ENCODE measurements around the gene ADAM19.

Gene ADAM19, protein sequence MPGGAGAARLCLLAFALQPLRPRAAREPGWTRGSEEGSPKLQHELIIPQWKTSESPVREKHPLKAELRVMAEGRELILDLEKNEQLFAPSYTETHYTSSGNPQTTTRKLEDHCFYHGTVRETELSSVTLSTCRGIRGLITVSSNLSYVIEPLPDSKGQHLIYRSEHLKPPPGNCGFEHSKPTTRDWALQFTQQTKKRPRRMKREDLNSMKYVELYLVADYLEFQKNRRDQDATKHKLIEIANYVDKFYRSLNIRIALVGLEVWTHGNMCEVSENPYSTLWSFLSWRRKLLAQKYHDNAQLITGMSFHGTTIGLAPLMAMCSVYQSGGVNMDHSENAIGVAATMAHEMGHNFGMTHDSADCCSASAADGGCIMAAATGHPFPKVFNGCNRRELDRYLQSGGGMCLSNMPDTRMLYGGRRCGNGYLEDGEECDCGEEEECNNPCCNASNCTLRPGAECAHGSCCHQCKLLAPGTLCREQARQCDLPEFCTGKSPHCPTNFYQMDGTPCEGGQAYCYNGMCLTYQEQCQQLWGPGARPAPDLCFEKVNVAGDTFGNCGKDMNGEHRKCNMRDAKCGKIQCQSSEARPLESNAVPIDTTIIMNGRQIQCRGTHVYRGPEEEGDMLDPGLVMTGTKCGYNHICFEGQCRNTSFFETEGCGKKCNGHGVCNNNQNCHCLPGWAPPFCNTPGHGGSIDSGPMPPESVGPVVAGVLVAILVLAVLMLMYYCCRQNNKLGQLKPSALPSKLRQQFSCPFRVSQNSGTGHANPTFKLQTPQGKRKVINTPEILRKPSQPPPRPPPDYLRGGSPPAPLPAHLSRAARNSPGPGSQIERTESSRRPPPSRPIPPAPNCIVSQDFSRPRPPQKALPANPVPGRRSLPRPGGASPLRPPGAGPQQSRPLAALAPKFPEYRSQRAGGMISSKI

DNA sequence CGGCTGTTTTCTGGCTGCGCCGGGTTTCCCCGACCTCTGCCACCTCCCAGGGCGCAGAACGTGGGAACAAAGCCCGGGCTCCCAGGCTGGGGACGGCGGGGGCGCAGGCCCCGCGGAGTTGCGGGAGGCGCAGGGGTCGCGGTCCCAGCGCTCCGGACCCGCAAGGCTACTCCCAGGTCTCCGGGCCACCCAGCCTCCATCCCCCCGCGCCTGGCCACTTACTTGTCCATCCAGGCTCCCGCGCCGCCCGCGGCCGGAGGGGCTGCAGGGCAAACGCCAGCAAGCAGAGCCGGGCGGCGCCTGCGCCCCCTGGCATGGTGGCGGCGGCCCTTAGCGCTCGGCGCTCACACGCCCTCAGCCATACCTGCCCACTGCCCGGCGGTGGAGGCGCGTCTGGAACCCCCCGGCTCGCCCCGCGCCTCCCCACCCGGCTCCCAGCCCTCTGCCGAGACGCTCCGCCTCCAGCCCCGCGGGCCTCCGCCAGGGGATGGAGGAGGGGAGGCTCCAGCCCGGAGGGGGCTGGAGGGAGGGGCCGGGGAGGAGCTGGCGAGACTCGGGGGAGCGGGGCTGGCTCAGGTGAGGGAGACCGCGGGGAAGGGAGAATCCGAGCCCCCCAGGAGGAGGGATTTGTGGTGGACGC is at the start of gene ADAM19:
ADAM19 (minus strand) TSS at position 395 of the 640 bp plus-strand sequence; CDS start at position 316, 79 bp downstream.
- TF ChIP-seq, protein P1, sequence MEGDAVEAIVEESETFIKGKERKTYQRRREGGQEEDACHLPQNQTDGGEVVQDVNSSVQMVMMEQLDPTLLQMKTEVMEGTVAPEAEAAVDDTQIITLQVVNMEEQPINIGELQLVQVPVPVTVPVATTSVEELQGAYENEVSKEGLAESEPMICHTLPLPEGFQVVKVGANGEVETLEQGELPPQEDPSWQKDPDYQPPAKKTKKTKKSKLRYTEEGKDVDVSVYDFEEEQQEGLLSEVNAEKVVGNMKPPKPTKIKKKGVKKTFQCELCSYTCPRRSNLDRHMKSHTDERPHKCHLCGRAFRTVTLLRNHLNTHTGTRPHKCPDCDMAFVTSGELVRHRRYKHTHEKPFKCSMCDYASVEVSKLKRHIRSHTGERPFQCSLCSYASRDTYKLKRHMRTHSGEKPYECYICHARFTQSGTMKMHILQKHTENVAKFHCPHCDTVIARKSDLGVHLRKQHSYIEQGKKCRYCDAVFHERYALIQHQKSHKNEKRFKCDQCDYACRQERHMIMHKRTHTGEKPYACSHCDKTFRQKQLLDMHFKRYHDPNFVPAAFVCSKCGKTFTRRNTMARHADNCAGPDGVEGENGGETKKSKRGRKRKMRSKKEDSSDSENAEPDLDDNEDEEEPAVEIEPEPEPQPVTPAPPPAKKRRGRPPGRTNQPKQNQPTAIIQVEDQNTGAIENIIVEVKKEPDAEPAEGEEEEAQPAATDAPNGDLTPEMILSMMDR (IDR thresholded peaks at IDR 0.05; ENCODE audit: extremely low read depth, missing control alignments) = no peak
- peak; percentile 86 for DNase-seq (ENCODE audit: low spot score)

DNA sequence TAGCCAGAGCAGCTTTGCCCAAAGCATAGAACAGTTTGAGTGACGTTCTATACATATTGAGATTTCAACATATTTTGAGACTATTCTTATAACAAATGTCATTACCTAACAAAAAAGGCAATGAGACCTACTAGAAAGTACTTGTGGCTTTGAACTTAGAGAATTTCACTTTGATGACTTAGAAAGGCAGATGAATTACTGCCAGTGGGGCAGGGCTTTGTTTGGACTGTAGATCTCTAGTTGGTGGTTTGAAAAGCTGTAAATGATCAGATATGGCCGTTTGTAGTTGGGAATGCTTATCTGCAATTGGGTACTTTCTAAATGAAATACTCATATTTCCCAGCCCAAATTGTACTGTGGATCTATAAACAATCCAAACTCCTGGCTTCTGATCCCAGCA is 48.6 kb upstream of the ADAM19 start:
- TF ChIP-seq, protein P1 (IDR thresholded peaks at IDR 0.05; ENCODE audit: extremely low read depth, missing control alignments) = no peak
- DNase-seq (ENCODE audit: low spot score) = no peak

DNA sequence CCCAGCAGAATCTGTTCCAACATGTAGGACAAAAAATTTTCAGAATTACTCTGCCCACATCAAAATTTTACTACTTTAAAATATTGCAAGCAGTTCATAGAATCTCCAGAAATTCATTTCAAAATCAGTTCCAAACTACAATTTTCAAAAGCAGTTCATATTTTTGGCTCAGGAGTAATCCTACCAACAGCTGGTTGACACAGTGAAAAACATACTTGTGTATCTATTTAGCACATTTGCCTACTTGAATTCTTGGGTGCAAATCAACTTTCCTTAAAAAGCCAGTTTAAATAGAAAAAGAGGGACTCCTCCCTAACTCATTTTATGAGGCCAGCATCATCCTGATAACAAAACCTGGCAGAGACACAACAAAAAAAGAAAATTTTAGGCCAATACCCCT is 45.2 kb upstream of the ADAM19 start:
- TF ChIP-seq, protein P1 (IDR thresholded peaks at IDR 0.05; ENCODE audit: extremely low read depth, missing control alignments) = no peak
- no peak for DNase-seq (ENCODE audit: low spot score)

DNA sequence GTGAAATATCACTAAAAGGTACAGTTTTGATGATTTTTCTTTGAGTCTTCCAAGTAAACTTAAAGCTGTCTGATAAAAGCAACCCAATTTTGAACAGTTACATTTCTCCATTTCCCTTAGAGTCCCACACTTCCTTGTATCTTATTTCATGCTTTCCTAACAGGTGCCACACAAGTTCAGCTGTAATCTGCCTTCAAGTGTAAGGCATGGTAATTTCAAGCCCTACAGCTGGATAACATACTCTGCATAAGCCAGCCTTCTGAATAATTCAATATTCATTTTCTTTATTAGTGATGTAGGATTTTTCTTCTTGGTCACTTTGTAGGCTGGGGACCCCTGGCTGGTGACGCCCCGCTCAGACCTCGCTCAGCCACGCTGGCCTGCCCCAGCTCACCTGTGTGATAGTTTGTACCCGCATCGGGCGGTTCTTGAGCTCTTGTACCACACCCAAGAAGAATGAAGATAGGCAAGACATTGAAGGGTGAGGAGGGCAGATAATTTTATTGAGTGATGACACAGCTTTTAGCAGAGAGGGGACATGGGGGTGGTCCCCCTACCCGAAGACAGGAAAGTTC is 42.7 kb upstream of the ADAM19 start:
- no peak for DNase-seq (ENCODE audit: low spot score)
- TF ChIP-seq, protein P1 (IDR thresholded peaks at IDR 0.05; ENCODE audit: extremely low read depth, missing control alignments) = no peak

DNA sequence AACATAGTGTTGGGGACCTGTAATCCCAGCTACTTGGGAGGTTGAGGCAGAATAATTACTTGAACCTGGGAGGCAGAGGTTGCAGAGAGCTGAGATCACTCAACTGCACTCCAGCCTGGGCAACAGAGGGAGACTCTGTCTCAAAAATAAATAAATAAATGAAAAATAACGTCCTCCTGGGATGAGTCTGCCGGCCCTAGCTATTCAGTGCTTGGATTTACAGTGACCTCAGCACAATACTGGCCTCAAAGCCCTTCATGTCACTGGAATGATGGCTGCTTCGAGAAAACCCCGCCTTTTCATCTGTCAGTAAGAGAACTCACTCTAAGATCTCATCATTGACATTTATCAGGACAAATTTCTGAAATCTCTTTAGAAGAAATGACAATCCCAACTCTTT is 41.2 kb upstream of the ADAM19 start:
- DNase-seq (ENCODE audit: low spot score) = no peak
- TF ChIP-seq, protein P1 (IDR thresholded peaks at IDR 0.05; ENCODE audit: extremely low read depth, missing control alignments) = no peak

DNA sequence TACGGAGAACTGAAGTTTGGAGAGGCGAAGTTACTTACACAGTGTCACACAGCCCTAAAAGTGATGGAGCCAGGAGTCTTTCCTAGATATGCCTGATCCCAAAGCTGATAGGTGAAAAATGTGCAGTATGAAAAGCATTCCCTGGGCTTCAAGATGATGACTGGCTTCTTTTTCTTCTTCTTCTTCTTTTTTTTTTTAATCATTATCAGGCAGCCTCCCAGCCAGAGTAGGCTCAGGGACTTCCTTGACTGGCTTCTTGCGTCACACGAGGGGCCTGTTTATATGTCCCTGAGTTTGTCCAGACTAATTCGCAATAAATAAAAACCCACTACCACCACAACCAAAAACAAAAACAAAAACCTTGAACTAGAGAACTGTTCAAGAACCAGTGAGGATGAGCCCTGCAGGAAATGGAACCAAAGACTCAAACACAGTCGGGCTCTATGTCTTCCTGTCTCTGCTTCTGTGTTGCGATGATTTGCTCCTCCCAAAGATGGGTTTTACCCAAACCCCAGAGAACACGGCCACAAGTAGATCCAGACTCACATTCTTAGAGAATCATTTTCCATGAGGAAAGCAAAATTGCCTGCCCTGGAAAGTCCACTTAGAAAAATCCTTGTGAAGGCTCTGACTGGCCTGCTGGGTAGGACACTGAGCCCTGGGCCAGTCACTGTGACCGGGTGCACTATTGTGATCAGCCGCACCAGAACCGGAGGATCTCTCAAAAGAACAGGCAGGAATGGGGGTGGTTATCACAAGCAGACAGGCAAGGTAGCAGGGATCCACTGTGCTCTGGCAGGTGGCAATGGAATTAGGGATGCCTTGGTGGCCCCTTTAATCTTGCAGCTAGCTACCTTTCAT is 38.0 kb upstream of the ADAM19 start:
- DNase-seq (ENCODE audit: low spot score) = no peak
- TF ChIP-seq, protein P1 (IDR thresholded peaks at IDR 0.05; ENCODE audit: extremely low read depth, missing control alignments) = no peak

All from GM20000 (cell line).